GM21515 (cell line): ENCODE results near the gene NIPBL.
"Not testable (repeated sequence)": the region's sequence is repeated elsewhere in the genome, so short reads cannot be mapped to it uniquely, and the experiment has no call there.

Experiments used
- ATAC-seq: cut with Tn5 transposase; IDR thresholded peaks from one replicate; pipeline ENCODE4 v1.9.1; 2021; ENCODE audit not compliant: unreplicated experiment

NIPBL gene

DNA sequence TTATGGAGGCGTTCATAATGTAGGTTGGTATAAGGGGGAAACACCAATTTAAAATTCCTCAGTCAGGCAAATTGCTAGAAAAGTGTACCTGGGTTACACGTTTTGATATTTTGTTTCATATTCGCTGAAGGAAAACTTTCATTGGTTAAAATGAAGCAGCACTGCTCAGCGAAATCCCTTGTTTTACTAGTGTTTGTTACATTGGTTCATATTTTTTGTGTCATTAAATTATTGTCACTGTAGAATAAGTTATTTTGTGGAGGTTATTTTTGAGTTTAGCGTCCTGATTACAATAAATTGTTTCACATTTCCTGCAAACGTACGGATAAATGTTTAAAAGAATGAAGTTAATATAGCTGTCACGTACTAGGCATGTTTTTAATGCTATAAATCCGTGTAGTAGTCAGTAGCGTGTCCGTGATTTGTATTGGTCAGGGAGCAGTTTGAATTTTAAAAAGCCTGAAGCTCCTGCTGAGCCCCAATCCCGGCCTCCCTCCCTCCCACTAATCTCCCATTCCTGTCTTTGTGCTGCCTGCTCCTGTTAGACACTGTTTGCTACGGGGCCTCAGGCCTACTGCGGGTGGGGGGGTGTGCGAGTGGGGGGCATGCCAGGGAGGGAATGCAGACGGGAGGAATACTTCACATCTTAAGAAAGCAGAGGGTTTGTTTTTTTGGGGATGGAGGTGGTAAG is 2.0 kb downstream of the NIPBL start:
- ATAC-seq: no peak

DNA sequence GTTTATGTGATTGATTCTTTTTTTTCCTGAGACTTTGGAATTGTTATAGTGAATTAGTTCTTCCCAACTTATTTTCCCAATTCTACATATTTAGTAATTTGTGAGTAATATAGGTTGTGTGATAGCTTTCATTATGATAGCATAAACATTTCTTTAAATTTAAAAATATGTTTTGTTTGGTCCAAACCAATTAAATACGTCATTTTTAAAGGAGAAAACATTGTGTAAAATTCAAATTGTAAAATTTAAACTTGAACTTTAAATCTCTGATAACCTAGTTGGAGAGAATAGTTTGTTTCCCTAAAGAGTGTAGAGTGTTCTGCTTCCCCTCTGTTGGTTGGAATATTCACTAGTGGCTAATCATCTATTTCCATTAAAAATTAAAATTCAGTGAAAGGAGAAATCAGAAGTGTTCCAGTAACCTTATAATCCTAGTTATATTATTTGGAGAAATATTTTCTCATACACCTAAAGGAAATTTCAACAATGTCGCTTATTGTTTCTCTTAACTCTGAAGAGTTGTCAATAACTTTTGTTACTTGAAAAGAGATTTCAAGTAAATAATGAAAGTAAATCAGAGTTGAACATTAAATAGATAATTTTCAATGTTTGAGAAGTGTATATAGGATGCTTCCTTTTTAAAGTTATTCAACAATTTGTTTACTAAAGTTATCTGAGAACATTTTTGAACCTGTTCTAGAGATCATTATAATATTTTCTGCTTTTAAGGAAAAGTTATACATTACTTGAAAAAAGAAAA is 2.9 kb downstream of the NIPBL start:
- ATAC-seq: no peak

DNA sequence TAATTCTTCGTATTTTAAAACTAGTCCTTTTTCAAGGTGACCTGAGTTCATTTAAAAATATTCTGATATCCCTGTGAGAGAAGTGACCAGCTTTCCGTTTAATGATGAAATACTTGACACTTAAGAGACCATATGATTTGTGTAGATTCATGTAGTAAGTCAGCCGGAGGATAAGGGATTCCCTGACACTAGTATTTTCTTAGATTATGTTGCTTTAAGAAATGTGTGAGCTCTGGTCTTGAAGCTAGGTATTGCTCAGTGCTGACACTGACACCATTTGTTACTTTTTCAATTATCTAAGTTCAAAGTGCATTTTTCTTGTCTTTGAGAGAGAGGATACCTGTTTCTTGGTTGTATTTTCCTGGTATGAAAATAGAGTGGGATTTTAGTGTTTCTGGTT is 4.2 kb downstream of the NIPBL start:
- no peak for ATAC-seq

DNA sequence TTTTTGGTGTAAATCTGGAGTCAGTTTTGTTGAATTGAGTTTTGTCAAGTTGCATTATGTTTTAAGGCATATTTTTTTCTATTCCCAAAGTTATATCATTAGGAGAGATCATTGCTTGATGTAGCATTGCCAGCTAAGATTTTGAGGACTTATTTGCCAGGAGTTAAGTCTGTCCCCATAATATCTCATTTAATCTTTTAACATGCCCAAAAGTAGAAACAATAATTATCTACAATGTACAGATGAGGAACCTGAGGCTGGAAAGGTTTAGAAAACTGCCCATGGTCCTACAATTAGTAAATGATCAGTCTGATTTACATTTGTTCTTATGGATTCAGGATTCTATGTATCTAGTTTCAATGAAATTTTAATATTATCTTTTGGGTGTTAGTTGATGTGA is 4.7 kb downstream of the NIPBL start:
- no peak for ATAC-seq

DNA sequence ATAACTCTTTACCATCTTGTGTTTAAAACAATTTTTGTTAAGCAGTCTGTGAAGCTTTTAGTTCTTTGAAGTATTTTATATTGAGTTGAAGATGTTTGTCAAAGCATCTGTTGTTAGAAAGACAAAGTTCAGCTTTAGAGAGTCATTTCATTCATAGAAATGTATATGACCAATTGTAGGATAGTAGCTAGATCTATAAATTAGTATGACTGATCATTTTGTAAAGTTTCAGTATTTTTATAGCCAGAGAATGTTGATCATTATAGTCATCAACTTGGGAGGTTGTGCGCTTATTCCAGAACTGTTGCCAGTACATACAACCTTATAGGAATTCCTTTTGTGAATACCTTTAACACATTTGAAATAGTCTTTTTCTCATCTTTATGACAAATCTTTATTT is 5.2 kb downstream of the NIPBL start:
- ATAC-seq: no peak

DNA sequence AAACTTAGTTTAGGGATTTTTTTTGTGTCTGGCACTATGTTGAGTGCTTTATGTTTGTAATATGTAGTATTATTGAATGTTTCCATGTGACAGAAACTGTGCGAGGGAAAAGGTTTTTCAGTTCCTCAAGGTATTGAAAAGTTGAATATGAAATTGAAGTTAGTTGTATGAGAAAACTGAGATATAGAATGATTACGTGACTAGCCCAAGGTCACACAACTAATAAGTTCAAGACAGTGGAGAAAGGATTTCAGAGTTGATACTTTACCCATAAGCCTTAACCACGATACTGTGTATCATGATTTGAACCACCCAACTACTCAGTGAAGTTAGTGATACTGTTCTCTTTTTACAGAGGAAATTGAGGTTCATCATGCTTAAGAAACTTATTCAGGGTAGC is 5.7 kb downstream of the NIPBL start:
- peak; percentile 41 for ATAC-seq

DNA sequence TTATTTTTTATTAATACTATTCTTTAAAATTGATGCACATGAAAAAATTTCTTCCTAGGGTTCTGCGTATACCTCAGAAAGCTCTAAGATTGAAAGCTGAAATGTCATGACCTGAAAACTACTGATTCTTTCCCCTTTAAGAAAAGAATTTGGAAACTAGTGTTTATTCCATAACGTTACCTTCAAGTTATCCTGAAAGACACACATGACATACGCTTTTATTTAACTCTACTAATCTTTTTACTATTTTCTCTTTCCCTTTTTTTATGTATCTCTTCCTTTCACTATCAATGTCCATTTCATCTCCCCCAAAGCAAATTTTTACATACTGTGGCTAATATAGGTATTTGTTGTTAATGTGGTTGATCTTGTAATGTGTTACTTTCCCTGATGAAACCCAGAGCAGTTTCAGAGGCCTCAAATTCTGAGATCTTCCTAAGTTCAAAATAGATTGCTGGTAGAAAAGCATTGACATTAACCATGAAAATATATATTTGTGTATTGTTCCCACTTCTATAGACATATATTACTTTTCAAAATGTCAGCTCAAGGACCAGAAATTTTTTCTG is 7.4 kb downstream of the NIPBL start:
- no peak for ATAC-seq

DNA sequence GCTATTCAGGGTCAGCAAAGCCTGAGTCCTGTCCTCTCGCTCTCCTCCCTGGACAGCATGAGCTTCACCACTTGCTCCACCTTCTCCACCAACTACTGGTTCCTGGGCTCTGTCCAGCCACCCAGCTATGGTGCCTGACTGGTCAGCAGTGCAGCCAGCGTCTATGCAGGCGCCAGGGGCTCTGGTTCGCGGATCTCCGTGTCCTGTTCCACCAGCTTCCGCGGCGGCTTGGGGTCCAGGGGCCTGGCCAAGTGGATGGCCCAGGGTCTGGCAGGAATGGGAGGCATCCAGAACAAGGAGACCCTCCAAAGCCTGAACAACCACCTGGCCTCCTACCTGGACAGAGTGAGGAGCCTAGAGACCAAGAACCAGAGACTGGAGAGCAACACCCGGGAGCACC is 8.6 kb downstream of the NIPBL start:
- ATAC-seq: no peak

DNA sequence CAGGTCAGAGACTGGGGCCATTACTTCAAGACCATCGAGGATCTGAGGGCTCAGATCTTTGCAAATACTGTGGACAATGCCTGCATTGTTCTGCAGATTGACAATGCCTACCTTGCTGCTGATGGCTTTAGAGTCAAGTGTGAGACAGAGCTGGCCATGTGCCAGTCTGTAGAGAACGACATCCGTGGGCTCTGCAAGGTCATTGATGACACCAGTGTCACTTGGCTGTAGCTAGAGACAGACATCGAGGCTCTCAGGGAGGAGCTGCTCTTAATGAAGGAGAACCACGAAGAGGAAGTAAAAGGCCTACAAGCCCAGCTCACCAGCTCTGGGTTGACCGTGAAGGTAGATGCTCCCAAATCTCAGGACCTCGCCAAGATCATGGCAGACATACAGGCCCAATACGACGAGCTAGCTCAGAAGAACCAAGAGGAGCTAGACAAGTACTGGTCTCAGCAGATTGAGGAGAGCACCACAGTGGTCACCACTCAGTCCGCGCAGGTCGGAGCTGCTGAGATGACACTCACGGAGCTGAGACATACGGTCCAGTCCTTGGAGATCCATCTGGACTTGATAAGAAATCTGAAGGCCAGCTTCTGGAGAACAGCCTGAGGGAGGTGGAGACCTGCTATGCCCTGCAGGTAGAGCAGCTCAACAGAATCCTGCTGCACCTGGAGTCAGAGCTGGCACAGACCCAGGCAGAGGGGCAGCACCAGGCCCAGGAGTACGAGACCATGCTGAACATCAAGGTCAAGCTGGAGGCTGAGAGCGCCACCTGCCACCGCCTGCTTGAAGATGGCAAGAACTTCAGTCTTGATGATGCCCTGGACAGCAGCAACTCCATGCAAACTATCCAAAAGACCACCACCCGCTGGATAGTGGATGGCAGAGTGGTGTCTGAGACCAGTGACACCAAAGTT is 9.3 kb downstream of the NIPBL start:
- no peak for ATAC-seq

DNA sequence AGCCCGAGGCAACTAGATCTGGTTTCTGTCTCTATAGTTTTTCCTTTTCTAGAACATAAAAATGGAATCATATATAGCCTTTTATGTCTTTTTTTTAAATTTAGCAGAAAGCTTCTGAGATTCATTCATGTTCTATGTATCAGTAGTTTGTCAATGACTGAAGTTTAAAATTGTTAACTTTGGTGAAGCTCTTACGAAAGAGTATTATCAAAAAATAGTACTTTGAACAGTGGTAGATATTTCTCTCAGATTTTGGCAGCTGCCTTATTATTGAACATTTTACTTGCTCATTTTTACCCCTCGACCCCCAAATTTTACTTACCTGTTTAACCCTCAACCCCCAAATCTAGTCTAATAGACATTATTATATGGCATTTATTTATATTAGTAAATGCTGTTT is 10.2 kb downstream of the NIPBL start:
- ATAC-seq: no peak

DNA sequence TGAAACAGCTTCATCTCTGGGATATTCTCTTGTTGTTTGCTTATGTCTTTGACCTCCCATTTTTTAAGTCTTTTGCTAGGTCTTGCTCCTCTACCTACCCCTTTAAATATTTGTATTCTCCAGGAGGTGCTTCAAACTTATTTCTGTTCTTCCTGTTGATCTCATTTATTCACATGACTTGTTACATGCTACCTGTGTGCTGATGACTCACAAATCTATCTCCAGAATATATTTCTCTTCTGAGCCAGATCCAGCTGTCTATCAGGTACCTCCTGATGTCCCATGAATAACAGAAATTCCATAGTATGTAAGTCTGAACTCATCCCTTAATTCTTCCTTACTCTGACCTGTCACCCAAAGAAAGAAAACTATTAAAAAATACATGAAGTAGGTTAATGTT is 11.0 kb downstream of the NIPBL start:
- no peak for ATAC-seq

DNA sequence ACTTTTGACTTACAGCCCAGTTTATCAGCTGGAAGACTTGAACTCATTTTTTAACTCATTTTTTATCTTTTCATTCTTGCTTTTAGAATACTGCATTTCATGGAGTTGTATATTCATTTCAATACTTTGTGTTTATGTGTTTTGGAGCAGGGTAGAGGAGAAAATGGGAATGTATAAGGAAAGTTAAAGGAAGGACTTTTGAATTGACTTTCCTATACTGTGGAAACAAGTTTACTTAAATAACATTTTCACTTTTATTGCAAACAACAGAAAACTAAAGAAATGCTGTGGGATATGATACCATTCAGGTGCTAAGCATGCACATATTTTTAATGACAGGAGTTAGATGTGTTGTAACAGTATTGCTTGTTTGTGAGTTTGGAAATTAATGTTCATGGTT is 11.7 kb downstream of the NIPBL start:
- ATAC-seq: no peak

DNA sequence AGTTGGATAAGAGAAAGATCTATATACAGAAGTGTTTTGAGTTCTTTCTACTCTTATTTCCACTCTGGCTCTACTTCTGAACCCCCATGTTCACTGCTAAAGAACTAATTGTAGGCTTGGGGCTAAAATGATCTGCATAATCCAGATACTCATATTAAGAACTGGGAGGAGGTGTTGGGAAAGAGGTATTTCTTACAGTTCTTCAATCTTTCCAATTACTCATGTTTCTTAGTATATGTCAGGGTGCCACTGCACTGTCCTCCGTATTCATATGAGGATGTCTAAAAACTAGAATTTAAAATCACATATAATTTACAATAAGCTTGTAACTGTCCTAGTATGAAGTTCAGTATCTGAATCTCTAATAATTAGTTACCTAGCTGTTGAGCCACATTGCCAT is 12.7 kb downstream of the NIPBL start:
- ATAC-seq: no peak

DNA sequence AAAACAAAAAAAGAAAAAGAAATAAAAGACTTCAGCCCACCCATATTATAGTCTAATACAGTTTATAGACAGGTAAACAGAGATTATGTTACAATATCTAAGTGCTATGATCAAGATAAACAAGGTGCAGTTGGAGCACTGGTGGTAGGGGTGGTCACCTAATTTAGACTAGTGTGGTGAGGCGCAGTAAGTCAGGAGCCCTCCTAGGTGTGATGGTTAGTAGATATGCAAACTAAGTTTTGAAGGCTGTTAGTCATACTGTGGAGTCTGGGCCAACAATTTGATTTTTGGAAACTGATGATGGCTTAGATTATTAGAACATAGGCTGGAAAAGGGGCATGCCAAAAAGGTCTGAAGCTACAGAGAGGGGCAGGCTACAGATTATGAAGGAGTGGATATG is 14.7 kb downstream of the NIPBL start:
- ATAC-seq: no peak

DNA sequence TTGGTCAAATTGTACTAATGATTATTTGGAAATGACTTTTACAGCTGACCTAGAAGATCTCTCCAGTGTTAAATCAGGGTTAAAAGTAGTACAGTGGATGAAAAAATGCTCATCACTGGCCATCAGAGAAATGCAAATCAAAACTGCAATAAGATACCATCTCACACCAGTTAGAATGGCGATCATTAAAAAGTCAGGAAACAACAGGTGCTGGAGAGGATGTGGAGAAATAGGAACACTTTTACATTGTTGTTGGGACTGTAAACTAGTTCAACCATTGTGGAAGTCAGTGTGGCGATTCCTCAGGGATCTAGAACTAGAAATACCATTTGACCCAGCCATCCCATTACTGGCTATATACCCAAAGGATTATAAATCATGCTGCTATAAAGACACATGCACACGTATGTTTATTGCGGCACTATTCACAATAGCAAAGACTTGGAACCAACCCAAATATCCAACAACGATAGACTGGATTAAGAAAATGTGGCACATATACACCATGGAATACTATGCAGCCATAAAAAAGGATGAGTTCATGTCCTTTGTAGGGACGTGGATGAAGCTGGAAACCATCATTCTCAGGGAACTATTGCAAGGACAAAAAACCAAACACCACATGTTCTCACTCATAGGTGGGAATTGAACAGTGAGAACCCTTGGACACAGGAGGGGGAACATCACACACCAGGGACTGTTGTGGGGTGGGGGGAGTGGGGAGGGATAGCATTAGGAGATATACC is 15.7 kb downstream of the NIPBL start:
- not testable (repeated sequence) for ATAC-seq

DNA sequence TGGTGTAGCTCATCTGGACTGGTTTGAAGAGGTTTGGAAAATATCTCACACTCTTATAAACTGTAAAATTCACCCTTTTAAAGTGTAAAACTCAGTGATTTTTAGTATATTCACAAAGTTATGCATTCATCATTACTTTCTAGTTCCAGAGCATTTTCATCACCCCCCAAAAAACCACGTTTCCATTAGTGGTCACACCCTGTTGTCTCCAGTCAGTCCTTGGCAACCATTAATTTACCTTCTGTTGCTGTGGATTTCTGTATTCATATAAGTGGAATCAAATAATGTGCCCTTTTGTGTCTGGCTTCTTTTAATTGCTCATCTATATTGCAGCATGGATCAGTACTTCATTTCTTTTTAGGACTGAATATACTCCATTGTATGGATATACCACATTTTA is 18.4 kb downstream of the NIPBL start:
- no peak for ATAC-seq

DNA sequence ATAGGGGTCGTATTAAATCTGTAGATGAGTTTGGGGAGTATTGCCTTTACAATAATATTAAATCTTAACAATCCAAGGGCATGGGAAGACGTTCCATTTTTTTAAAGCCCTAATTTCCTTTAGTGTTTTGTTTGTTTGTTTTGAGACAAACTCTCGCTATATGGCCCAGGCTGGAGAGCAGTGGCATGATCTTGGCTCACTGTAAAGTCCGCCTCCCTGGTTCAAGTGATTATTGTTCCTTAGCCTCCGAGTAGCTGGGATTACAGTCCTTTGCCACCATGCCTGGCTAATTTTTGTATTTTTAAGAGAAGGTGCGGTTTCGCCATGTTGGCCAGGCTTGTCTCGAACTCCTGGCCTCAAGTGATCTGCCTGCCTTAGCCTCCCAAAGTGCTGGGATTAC is 19.9 kb downstream of the NIPBL start:
- no peak for ATAC-seq

DNA sequence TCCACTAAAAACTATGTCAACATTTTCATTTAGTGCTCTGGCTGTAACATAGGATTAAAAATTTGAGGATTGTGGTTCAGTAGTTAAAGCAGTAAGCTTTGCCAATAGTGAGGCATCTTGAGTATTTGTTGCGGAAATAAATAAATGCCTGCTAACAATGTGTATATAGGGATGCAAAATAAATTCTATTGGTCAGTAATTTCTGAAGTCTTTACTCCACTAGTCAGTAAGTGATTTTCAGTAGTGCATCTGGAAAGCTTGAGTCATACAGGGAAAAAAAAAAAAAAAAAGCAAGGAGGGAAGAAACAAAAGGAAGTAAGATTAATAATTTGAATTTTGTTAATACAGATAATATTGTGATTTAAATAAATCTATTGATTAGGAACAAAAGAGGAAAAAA is 21.0 kb downstream of the NIPBL start:
- no peak for ATAC-seq

DNA sequence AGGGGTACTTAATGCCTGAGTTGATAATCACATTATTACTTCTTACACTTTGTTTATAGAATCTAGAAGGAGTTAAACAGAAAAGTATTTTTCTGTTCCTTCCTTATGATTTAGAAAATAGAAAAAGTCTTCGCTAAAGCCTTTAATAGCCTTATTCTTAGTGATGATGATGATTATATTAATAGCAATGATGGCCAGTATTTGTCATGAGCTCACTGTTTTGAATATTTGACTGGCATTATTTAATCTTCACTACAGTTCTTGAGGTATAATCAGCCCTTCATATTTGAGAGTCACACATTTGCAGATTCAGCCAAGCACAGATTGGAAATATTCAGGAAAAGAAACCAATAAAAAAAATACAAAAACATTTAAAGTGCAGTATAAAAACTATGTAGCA is 23.3 kb downstream of the NIPBL start:
- ATAC-seq: no peak

DNA sequence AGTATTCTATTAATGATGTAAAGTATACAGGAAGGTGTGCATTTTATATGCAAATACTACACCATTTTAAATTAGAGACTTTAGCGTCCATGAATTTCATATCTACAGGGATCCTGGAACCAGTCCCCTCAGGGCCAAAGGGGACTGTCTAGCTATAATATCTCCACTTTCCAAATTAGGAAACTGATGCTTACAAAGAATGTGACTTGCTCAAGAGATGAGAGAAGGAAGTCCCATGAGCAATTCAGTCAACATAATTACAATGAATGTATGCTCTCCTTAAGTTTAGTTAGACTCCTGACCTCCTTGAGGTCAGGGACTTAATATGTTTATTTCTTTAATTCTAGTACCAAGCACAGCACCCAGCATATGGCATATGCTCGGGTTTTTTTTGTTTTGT is 23.7 kb downstream of the NIPBL start:
- no peak for ATAC-seq

DNA sequence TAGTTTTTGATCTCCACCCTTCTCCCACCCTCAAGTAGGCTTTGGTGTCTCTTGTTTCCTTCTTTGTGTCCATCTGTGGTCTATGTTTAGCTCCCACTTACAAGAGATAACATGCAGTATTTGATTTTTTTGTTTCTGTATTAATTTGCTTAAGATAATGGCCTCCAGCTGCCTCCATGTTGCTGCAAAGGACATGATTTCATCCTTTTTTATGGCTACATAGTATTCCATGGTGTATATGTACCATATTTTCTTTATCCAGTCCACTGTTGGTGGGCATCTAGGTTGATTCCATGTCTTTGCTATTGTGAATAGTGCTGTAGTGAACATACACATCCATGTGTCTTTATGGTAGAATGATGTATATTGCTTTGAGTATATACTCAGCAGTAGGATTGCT is 24.5 kb downstream of the NIPBL start:
- ATAC-seq: not testable (repeated sequence)
